UCSD-AML1 (cell line): Measurements from ENCODE around the gene NPC2.
"Not testable (repeated sequence)": the region's sequence is repeated elsewhere in the genome, so short reads cannot be mapped to it uniquely, and the experiment has no call there.

Experiments
- DNase-seq: peaks from one replicate; lab custom pipeline; 2025; ENCODE audit not compliant: unreplicated experiment; lab: John Stamatoyannopoulos, UW

NPC2 gene

DNA sequence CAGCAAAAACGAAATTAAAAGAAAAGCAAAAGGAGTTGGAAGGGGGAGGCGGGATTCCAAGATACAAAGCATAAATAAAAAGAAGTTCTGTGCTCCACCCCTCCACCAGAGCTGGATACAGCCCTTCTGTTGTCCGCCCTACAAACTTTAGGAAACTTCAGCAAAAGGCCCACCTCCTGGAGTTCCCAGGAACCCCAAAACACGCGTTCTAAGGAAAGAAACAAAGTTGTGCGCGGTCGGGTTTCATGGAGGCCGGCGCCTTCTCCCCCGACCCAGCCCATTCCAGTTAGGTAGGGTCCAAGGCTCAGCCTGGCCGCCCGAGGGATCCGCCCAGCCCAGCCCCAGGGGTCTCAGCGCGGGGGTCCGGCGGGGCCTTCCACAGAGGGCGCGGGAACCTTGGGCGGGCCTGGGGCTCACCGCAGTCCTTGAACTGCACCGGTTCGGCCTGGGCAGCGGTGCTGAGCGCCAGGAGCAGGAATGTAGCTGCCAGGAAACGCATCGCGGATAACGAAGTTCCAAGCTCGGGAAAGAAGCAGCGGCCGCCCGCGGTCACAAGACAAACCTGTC is at the start of gene NPC2:
TSS of gene NPC2 (minus strand) at position 530 of the 567 bp plus-strand sequence. CDS start at position 499, 31 bp downstream.
- no peak for DNase-seq

DNA sequence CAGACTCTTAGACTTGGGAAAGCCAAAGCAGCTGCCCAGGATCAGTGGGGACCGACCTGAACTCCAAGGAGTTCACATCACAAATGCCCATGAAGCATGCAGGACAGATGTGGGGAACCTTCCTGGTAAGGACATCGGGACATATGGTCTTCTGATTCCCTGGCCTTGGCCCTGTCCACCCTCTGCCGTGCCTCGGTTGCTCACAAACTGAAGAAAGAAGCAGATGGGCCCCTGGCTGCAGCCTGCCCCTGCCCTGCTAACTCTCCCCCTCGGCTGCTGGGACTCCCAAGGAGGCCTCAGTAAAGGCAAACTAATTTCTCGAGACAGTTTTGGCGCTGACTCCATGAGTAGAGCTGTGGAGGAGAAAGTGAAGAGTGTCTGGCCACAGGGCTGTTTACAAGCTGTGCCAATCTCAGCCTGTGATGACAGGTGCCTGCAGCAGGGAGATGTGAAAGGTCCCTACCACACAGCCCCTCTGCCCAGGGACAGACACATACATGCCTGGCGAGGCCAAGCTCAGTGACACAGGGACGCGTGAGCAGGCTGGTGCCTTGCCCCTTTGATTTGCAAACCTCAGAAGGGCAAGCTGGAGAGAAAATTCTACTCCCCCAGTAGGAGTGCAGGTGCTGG is 49.1 kb upstream of the NPC2 start:
- no peak for DNase-seq

DNA sequence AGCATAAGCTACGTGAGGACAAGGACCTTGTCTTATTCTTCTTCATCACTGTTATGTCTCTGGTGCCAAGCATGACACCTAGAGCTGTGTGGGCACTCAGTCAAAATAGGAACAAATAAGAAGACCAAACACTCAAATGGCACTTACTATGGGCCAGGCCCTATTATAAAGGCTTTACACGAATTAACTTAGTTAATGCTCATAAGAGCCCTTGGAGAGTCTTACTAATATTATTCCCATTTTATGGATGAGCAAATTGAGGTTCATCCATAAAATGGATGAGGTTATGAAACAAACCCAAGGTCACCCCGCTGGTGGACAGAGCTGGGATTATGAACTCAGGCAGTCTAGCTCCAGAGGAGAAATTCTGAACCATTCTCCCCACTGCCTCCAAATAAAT is 48.1 kb upstream of the NPC2 start:
- no peak for DNase-seq

DNA sequence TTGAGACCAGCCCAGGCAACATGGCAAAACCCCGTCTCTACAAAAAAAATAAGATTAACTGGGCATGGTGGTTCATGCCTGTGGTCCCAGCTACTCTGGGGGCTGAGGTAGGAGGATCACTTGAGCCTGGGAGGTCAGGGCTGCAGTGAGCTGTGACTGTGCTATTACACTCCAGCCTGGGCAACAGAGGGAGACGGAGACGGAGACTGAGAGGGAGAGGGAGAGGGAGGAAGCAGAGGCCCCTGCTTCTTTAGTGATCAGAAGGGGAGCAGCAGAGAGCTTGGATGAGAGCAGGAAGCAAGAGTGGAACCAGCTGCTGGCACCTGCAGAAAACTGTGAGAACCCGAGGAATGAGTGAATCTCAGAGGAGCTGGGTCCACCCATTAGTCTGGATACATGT is 46.4 kb upstream of the NPC2 start:
- no peak for DNase-seq

DNA sequence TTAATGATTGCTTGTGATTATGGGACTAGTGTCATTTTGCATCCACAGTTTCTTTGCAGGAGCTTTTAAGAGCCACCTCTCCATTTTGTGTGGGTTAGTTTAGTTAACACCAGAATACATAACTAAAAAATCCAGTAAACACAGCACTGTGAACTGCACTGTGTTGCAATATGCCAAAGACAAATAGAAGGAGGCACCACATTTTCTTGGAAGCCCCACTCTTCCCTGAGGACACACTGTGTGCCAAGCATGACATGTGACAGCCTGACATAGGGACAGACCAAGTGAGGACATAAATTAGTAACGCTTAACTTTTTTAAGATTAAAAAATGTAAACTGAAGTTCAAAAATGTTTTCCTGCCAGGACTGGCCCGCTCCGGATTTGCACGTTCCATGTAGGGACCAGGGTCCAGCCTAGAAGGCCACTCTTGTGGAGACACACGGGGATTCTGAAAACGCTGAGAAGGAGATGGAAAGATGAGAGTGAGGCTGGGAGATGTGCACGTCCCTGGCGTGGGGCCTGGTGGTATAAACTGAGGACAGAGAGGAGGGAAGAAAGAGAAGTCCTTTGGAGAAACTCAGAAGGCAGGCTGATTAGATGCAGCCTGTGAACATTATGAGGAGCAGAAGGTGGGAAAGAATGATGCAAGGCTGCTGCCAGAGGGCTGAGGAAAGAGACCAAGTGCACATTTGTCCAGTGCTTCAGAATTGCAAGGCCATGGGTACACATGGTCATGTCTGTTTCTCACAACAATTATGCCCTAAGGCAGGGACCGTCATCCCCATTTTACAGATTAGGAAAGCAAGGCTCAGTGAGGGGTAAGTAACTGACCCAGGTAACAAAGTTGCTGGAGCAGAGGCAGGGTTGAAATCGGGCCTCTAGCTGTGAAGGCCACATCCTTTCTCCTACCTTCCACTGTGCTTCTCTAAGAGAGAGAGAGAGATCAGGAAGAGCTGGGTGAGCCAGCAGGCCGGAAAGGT is 45.6 kb upstream of the NPC2 start:
- DNase-seq: no peak

DNA sequence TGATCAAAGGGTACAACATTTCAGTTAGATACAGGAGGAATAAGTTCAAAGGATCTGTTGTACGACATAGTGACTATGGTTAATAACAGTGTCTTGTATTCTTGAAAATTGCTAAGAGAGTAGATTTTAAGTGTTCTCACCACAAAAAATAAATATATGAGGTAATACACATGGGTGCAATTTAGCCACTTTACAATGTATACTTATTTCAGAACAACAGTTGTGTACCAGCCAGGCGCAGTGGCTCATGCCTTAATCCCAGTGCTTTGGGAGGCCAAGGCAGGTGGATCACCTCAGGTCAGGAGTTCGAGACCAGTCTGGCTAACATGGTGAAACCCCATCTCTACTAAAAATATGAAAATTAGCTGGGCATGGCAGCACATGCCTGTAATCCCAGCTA is 43.2 kb upstream of the NPC2 start:
- not testable (repeated sequence) for DNase-seq

DNA sequence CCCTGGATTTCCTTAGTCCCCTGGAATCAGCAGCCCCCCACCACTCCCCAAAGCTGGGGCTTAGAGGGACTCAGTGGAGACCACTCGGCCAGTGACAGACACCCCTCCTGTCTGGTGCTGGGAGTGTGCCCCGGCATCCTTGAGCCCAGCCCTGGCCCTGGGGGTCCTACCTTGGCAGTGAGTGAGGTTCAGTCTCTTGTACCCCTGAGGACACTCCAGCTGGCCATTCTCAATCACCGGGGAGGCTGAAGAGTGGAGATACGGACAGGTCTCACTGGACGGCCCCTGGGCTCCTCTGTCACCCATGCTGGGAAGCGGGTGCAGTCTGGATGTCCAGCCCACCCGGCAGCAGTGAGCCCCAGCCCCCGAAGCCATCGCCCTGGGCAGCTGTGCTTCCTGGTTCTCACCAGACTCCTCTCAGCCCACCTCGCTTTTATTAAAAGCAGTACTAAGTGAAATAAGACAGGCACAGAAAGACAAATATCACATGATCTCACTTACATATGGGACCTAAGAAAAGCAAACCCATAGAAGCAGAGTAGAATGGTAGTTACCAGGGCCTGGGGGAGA is 42.7 kb upstream of the NPC2 start:
- DNase-seq: no peak

DNA sequence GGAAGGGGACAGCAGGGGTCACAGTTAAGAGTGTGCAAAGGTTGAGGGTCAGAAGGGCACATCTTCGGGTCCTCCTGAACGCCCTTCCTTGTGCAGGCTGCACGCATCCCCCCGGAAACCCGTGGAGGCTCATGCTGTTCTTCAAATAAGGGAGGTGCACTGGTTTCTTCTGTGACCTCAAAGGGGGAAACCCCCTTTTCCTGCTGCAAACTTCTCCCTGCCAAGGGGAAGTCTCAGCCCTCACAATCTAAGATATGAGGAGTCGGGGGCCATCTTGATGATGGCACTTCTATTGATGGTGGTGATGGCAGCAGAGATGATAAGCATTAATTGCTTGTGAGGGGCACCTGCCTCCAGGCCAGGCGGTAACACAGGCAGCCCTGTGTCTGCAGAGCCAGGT is 40.5 kb upstream of the NPC2 start:
- no peak for DNase-seq

DNA sequence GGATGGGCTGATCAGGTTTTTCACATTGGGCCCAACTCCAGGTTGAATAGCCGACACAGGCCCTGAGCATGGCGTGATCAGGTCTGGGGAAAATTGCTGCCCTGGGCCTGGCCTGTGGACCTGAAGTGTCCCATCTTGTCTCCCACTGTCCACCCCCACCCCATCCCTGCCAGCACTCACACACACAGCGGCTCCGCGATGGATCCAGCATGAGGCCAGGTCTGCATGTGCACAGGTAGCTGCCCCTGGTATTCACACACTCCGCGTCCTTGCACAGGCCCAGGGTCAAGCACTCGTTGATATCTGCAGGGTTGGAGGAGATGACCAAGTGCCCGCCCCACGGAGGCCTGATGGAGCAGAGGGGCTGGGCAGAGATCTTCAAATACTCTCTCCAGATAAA is 39.1 kb upstream of the NPC2 start:
- no peak for DNase-seq

DNA sequence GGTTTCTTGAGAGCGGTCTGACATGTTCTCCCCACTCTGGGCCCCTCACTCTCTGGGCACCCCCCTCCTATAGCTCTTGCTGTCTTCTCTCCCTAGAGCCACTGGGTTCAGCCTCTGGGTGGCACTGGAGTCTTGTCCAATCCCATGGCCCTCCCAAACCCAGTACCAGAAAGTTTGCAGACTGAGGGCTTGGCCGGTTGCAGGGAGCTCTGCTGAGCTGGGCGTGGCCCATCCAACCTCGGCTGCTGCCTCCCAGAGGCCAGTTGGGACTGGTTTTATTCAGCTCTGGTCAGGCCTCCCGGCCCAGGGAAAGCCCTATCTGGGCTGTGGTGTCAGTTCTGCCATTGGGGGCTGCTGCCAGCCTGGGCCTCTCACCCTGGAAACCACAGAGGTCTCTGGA is 38.4 kb upstream of the NPC2 start:
- peak; percentile 49 for DNase-seq

DNA sequence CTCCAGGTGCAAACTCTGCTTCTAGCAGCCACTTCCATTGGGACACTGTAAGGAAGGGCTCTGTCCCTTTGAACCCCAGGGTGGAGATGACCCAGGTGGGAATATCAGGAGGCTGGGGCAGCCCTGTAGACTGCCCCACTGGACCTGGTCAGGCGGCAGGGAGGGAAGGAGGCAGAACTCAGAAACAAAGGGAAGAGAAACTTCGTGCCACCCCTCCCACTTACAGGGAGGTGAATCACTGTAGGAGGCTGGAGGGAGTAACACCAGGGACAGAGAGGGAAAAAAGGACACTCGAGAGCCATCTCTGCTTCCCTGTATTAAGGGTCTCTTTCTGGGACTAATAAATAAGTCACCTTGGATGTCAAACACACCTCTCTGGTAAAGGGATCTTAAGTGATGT is 37.9 kb upstream of the NPC2 start:
- DNase-seq: no peak

DNA sequence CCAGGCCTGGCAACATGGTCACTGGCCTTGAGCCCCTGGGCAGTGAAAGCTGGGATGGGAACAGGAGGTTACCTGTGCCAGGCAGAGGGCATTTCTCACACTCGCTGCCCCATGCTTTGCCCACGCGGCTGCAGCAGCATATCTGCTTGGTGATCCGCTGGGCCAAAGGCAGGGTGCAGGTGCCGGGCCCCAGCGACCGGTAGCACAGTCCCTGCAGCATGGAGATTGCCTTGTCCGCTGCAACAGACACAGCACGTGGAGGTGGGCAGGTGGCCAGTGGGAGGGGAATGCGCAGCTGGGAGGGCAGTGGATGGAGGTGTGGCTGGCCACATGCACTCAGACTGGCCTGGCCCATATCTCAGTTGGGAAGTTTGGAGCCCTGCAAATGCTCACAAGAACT is 35.8 kb upstream of the NPC2 start:
- no peak for DNase-seq

DNA sequence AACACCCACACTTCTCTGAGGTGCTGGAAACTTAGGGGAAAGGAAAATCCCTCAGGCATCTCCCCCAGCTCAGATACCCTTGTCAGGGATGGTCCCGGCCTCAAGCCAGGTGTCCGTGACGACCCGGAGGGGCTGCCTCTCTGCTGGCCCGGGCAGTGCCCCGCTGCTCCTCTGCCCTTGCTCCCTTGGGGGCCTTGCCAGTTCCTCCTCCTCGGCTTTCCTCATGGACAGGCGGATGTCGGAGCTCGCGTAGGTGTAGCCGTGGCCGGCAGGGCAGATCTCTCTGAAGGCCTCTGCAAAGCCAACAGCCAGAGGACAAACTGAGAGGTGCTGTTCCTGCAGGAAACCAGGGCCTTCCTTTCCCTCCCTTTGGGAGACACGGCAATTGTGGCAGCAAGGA is 35.3 kb upstream of the NPC2 start:
- no peak for DNase-seq

DNA sequence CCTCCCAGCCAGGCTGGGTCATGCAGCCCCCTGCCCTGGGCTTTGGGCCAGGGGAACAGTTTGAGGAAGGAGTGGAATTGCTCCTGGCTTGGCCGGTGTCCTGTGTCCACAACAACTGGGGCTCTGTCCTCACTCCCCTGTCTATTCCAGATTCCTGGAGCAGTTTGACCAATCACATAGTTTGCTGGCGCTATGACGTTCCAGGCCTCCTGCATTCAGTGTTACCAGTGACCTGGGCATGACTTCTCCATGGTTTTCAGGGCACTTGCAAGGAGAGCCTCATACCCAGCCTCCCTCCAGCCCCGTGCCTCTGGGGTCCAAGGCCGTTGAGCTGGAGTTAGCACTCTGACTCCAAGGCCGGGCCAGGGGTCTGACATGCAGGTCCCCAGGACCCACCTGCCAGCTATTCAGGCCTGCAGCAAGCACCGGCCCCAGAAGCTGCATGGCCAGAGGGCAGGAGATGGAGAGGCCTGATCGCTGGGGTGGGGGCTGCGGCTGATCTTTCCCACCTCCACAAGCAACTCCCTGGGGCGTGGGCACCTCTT is 34.7 kb upstream of the NPC2 start:
- DNase-seq: no peak

DNA sequence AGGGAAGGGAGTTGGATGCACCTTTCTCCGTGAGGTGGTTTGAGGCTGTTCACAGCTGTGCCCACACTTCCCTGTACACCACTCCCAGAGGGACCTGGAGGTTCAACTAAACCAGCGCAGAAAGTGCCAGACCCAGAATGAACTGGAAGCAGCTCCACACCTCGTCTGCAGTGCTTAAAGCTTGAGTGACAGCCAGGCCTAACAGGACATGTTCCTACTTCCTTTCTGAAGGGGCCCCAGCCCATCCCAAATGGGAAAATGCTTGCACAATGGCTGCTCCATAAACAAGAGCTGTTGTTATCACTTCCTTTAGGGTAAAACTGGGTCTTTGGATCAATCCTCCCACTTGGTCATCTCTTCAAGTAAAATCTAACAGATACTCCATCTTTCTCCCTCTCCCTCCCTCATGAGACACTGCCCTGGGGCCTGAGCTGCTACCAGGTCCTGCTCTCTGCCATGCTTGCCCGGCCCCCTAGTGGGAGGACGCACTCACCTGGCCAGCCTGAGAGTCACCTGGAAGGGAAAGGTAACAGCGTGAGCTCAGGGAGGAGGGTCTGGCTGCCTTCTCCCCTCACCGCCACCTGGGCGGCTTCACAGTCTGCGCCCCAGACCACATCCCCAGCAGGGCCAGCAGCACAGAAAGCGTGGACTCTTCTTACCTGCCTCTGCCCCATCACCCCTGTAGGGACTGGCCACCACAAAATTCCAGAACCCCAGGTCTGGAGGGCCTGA is 33.9 kb upstream of the NPC2 start:
- no peak for DNase-seq

DNA sequence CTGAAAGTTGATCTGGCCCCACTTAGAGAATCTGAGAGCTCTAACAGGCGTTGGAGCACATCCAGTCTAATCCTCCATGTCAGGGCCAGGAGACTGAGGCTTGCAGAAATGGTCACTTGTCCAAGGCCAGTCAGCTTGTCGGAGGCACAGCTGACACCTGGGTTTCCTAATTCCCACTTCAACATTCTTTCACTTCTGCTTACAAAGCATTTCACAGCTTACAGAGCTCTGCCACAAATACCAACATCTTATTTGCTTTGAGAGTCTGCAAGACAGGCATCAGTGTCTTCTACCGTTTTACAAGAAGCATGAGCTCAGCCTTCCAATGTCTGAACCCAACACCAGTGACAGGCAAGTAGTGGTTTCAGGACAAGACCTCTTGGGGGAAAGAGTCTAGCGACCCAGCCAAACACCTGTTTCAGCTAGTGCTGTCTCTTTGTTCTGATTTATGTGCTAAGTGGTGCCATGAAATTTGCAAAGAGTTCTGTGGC is 32.3 kb upstream of the NPC2 start:
- no peak for DNase-seq

DNA sequence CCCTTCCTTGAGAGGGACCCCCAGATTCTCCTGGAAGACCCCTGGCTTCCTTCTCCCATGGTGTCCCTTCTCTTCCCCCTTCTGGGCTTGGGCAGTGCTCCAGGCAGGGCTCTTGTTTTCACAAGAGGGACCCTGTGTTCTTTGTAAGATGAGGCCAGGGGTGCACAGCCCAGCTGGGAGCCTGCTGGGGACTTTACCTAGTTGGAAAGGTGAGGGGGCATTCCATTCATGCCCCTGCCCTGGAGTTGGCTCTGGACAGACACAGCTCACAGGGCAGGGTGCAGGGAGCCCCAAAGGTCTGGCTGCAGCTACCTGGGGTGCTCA is 31.7 kb upstream of the NPC2 start:
- no peak for DNase-seq

DNA sequence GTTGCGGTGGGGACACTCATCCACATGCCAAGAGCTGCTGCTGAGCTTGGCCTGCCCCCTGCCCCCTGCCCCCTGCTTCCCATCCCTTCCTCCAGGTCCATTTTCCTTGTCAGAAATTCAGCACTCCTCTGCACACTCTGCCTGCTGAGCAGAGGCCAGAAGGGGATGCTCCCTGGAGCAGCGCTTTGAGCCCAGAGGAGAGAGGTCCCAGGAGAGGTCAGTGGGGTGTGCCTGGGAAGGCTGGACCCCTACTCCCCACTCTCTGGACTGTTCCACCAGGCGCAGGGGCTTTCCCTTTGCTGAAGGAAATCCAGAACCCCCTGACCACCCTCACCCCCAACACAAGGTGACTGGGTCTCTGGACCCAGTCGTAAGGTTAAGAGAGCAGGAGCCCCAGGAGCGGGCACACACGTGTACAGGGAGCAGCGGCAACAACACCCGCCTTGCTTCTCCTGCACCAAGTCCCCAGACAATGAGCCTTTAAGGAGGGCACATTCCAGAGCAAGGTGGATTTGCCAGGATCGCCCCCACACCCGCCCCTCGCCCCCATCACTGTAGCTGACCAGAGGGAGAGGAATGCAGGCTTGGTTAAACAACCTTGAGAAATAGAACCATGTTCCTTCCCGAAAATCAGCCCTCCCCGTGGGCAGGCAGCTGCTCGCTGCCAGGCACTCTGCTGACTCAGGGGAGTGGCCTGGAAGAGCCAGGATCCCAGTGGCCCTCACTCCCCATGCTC is 31.1 kb upstream of the NPC2 start:
- DNase-seq: no peak

DNA sequence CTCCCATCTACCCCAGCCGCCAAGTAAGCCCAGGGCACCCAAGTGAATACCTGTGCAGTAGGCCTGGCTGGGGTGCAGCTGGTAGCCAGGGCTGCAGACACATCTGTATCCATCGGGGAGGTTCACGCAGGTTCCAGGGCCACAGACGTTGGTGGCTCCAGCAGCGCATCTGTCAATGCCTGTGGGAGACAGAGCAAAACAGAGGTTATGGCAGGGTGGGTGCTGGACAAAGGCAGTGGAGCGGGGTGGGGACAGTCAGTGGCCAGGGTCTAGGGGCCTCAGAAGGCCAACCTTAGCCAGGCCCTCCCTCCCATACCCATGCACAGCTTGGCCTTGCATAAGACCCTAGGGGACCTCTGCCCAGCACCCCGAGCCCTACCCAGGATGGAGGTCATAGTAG is 29.6 kb upstream of the NPC2 start:
- DNase-seq: no peak

DNA sequence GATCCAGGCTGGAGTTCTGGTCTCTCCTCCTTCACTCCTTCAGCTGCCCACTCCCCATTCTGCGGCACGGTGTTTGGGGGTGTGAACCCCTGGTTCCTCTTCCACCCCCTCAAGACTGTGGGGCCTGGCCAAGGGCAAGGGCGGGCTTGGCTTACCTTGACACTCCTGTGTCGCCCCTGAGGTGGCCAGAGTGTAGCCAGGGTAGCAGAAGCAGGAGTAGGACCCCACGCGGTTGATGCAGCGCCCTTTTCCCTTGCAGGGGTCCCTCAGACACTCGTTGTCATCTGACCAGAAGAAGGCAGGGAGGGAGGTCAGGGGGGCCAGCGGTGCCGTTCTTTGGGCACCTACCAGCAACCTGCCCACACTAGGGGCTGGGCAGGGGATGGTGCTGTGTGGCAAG is 28.7 kb upstream of the NPC2 start:
- DNase-seq: no peak
